Bronchial epithelial cell (primary cell): ENCODE measurements around the gene ARAP3. TPM values are rescaled to one million over a fixed set of nuclear protein-coding genes. Genes with fewer than 3 reads are reported as not detected.

ENCODE experiments used
- DNase-seq: peaks from one replicate; pipeline ENCODE4 v3.0.0-alpha.2; 2010; ENCODE audit warnings: low read depth
- FAIRE-seq: peaks from 2 replicates; lab custom pipeline; 2011; peaks lifted over from hg19 to GRCh38; lab: Jason Lieb, UNC
- H3K27me3 ChIP-seq: 2 replicates; pipeline ENCODE4 v1.5.1; 2011; ENCODE audit warnings: low read length; ENCODE audit not compliant: control insufficient read depth, insufficient read depth
- H3K36me3 ChIP-seq: 2 replicates; pipeline ENCODE4 v1.5.1; 2011; ENCODE audit warnings: low read length; ENCODE audit not compliant: control insufficient read depth, insufficient read depth
- H3K4me3 ChIP-seq: 2 replicates; pipeline ENCODE4 v1.5.1; 2011; ENCODE audit warnings: mild to moderate bottlenecking, low read depth, low read length, control low read depth
- total RNA-seq: library from RNA; depleted of rRNA; stranded (reverse); fragments of >200 nt; gene quantifications from 2 replicates; pipeline ENCODE4 v1.2.1, GENCODE V29; 2014
- TF ChIP-seq, protein P1 (sequence below): IDR thresholded peaks from 2 replicates; pipeline ENCODE4 v1.5.1; 2011; ENCODE audit warnings: mild to moderate bottlenecking, moderate library complexity, low read length, control low read depth, inconsistent platforms; ENCODE audit not compliant: insufficient read depth, severe bottlenecking

The ARAP3 gene
- total RNA-seq, 1 donor from 2014 or later: 3.7 TPM

DNA sequence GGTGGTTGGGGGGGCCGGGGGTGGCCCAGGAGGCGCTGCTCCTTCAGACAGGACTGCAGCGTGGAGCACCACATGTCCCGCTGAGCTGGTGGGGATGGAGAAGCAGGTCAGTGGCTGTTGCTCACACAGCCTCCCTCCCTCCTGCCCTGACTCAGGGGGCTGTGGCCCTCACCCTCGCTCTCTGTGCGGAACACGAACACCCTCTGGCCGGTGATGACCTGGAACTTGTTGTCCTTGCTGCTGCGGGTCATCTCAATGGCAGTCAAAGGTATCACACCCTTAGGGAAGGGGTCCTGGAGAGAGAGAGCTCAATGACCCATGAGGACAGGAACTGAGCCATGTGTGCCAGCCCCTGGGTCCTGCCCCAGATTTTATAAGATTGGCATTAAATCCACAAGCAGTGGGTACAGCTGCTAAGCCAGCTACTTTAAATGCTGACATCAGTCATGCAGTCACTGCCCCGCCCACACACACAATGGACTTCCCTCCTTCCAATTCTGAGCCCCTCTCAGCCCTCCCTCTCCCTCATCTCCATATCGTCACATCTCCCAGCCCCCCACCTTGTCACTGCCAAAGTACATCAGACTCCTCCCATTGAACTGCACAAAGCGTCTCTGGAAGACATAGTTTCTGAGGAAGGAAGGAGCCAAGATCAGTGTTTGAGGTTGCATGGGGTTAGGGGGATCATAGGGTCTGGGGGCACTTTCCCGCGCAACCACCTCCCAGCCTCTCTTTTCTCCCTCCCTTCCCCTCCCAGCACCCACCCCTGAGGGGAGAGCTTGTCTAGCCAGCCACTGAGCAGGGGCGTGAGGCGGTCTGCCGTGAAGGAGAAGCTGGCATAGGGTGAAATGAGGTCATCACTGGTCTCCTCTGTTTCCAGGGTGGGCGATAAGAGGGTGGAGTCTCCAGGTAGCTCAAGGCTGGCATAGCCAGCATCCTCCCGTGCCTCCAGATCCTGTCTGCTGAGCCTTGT, 8.9 kb downstream of the ARAP3 start:
- Histone ChIP-seq H3K4me3 (no peak overlapping the region), H3K27me3 (no peaks in the 10 kb centered on the region), H3K36me3 (peaks cover 12% of the 10 kb centered on the region)
- TF ChIP-seq, protein P1, sequence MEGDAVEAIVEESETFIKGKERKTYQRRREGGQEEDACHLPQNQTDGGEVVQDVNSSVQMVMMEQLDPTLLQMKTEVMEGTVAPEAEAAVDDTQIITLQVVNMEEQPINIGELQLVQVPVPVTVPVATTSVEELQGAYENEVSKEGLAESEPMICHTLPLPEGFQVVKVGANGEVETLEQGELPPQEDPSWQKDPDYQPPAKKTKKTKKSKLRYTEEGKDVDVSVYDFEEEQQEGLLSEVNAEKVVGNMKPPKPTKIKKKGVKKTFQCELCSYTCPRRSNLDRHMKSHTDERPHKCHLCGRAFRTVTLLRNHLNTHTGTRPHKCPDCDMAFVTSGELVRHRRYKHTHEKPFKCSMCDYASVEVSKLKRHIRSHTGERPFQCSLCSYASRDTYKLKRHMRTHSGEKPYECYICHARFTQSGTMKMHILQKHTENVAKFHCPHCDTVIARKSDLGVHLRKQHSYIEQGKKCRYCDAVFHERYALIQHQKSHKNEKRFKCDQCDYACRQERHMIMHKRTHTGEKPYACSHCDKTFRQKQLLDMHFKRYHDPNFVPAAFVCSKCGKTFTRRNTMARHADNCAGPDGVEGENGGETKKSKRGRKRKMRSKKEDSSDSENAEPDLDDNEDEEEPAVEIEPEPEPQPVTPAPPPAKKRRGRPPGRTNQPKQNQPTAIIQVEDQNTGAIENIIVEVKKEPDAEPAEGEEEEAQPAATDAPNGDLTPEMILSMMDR: no peak
- FAIRE-seq: no peak
- no peak for DNase-seq

DNA sequence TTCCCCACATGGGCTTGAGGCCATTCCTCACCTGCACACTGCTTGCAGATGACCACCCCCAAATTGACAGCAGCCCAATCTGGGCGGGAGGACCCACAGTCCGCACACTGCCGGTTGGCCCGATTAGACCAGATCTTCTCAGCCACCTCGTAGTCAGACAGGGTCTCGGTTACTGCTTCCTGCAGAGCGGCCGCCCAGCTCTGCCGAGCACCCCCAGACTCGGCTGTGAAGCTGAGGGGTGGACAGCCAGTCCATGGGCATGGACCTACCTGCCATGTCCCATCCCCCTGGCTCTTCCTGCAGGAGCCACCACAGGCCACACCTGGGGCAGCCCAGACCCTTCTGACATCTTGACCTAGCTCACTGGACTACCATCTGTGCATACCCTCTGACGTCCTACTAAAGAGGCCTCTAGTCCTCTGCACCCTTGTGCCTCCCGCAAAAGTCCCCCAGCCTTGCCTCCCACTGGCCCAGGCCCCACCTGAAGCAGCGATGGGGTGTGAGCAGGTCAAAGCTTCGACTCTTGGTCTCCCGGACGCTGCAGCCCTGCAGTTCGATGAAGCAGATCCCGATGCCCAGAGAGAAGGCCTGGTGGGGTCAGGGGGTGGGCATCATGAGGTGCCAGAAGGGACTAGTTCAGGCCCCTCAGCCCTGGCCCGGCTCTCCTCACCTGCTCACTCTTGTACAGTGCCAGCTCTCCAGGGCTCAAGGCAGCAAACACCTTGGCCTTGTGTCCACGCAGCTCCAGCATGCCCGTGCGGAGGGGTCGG, 9.8 kb downstream of the ARAP3 start:
- H3K36me3 ChIP-seq: peaks cover 12% of the 10 kb centered on the region
- TF ChIP-seq, protein P1: no peak
- DNase-seq: no peak
- H3K4me3 ChIP-seq: no peak overlapping the region
- H3K27me3 ChIP-seq: no peaks in the 10 kb centered on the region
- no peak for FAIRE-seq

DNA sequence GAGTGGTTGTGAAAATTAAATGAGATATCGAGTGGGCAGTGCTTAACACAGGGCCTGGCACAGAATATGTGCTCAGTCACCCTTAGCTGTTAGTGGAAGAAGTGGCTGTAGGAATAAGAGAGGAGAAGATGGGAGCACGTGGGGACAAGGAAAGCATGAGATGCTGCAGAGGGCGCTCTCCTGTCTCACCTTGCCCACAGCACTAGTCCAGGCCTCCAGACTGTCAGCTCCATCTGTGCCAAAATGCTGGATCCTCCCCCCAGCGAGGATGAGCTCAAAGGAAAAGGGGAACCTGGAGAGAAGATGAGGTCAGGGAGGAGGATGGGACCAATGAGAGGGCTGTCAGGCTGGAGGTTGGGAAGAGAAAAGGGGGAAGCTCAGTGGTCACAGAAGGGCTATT, 12.5 kb downstream of the ARAP3 start:
- Histone ChIP-seq H3K36me3 (peaks cover 13% of the 10 kb centered on the region), H3K27me3 (no peaks in the 10 kb centered on the region), H3K4me3 (no peak overlapping the region)
- FAIRE-seq: no peak
- TF ChIP-seq, protein P1: no peak
- DNase-seq: no peak

DNA sequence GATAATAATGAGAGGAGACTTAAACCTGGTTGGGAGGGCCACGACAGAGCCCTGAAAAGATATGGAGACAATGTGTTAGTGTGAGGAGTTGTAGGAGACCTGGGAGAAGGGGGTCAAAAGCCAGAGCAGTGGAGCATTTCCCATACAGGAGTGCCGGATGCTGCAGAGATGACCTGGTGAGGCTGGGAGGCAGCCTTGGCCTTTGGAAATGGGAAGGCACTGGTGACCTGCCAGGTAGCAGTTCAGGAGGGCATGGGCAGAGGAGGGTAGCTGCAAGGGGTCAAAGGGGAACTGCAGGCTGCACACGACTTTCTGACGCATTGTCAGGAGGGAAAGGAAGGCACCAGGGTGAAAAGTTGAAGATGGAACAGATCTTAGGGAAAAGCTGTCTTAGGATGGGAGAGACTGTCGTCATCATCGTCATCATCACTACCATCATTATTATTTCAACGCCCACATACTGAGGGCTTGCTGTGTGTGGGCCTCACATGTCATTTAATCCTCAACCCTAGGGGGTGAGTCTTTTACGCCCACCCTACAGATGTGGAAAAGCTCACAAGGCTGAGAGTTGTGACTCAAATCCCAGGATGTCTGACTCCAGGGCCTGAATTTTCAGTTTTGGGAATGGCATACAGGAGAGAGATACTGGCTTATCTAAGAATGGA, 13.3 kb downstream of the ARAP3 start:
- TF ChIP-seq, protein P1: no peak
- Histone ChIP-seq H3K4me3 (no peak overlapping the region), H3K36me3 (peaks cover 16% of the 10 kb centered on the region), H3K27me3 (no peaks in the 10 kb centered on the region)
- FAIRE-seq (no peak), DNase-seq (no peak)

DNA sequence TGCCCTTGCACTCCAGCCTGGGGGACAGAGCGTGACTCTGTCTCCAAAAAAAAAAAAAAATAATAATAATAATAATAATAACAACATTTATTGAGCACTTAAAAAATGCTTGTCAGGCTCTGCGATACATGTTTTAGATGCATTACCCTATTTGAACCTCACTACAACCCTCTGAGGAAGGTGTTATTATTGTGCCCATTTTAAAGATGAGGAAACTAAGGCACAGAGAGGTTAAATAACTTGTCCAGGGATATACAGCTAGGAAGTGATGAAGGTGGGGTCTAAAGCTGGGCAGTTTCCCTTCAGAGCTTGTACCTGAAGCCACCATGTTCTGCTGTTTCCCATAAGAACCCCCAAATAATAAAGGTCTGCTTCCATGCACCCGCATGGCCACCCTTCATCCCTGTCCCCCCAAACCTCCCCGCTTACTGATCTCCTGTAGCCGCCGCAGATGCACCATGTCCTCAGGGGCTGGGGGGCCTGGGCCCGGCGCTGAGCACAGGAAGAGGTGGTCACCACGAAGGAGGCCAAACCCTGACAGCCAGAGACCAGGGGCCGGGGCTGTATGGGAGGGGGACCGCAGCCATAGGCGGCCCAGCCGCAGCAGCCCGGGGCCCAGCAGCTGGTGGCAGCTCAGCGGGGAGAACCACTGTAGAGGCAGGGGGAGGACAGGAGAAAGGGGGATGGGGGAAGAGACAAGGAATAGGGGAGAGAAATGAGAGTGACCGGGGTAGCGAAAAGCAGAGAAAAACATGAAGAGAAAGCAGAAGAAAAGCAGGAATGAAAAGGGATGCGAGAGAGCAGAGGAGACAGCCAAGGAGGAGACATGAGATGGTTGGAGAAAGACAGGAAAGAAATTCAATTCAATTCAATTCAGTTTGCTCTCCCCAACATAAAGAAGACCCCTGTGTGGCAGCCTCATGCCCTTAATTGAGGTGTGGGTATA, 15.8 kb downstream of the ARAP3 start:
- H3K4me3 ChIP-seq: no peak overlapping the region
- FAIRE-seq (no peak), DNase-seq (no peak)
- H3K36me3 ChIP-seq: peaks cover 9% of the 10 kb centered on the region
- TF ChIP-seq, protein P1: no peak
- no peaks in the 10 kb centered on the region for H3K27me3 ChIP-seq
